Osteocyte (in vitro differentiated cells): Measurements from ENCODE around the gene NHSL2. TPM values are rescaled to one million over a fixed set of nuclear protein-coding genes. Genes with fewer than 3 reads are reported as not detected.
"Not testable (repeated sequence)": the region's sequence is repeated elsewhere in the genome, so short reads cannot be mapped to it uniquely, and the experiment has no call there.

Experiments used
- DNase-seq: peaks from one replicate; pipeline ENCODE4 v3.0.0; 2021; ENCODE audit warnings: mixed read lengths; ENCODE audit not compliant: unreplicated experiment; ENCODE audit errors: extremely low spot score
- H3K27ac Mint-ChIP-seq: one replicate; pipeline ENCODE4 v1.8.0; 2021; ENCODE audit warnings: mild to moderate bottlenecking, mixed read lengths; ENCODE audit not compliant: unreplicated experiment
- H3K27me3 Mint-ChIP-seq: one replicate; pipeline ENCODE4 v1.8.0; 2021; ENCODE audit warnings: mixed read lengths; ENCODE audit not compliant: unreplicated experiment
- H3K36me3 Mint-ChIP-seq: one replicate; pipeline ENCODE4 v1.8.0; 2021; ENCODE audit warnings: mixed read lengths; ENCODE audit not compliant: unreplicated experiment
- H3K4me1 Mint-ChIP-seq: one replicate; pipeline ENCODE4 v1.8.0; 2021; ENCODE audit warnings: mixed read lengths; ENCODE audit not compliant: unreplicated experiment
- H3K4me3 Mint-ChIP-seq: one replicate; pipeline ENCODE4 v1.8.0; 2021; ENCODE audit warnings: mild to moderate bottlenecking, moderate library complexity, mixed read lengths; ENCODE audit not compliant: unreplicated experiment
- H3K9me3 Mint-ChIP-seq: one replicate; pipeline ENCODE4 v1.8.0; 2021; ENCODE audit warnings: mixed read lengths; ENCODE audit not compliant: unreplicated experiment
- total RNA-seq: library from RNA; stranded (reverse); gene quantifications from 2 replicates; pipeline ENCODE4 v1.2.1, GENCODE V29; 2021
- TF ChIP-seq, protein P1 (sequence below): fragments of 200-600 bp; sonication (generic); IDR thresholded peaks from 2 replicates; pipeline ENCODE4 v1.5.0; 2021; ENCODE audit warnings: antibody characterized with exemption, mild to moderate bottlenecking, moderate library complexity

Gene NHSL2
- total RNA-seq, 1 donor from 2014 or later = 7.3 TPM

DNA sequence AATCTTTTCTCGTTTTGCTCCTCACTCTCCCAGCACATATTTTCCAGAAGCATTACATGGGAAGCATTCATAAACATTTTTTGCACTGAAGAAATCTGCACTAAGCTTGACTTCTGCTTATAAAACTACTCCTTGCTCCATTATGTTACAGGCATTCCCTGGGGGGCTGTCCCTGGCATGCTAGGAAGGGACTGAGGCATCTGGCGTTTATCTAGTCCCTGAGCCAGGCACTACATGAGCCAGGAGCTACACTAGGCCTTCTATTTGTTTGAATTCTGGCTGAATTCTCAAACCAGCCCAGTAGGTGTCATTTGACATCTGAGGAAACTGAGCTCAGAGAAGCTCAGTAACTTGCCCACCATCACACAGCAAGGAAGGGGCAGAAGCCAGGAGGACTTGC, 43.3 kb downstream of the NHSL2 start:
- Mint-ChIP-seq H3K9me3 (no peaks in the 10 kb centered on the region), H3K27me3 (no peaks in the 10 kb centered on the region), H3K4me1 (peaks cover 30% of the 10 kb centered on the region), H3K27ac (peak overlapping the region; percentile 40), H3K4me3 (no peak overlapping the region), H3K36me3 (no peaks in the 10 kb centered on the region)
- TF ChIP-seq, protein P1, sequence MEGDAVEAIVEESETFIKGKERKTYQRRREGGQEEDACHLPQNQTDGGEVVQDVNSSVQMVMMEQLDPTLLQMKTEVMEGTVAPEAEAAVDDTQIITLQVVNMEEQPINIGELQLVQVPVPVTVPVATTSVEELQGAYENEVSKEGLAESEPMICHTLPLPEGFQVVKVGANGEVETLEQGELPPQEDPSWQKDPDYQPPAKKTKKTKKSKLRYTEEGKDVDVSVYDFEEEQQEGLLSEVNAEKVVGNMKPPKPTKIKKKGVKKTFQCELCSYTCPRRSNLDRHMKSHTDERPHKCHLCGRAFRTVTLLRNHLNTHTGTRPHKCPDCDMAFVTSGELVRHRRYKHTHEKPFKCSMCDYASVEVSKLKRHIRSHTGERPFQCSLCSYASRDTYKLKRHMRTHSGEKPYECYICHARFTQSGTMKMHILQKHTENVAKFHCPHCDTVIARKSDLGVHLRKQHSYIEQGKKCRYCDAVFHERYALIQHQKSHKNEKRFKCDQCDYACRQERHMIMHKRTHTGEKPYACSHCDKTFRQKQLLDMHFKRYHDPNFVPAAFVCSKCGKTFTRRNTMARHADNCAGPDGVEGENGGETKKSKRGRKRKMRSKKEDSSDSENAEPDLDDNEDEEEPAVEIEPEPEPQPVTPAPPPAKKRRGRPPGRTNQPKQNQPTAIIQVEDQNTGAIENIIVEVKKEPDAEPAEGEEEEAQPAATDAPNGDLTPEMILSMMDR = no peak
- DNase-seq = no peak

DNA sequence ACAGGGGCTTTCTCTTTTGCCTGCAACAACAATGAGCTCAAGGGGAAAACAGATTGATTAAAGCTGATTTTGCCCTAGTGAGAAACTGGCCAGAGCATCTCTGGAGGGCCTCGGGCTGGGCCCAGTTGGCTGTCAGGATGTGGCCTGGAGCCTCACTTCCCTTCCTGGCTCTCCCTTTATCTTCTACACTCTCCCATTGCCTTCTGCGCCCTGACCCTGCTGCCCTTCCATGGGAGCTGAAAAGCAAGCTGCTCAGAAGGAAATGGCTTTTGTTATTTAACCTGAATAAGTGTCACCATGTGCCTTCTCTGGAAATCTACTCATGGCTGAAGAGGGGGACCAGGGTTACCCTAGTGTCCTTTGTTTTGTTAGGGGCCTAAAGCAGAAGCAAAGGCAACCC, 43.8 kb downstream of the NHSL2 start:
- Mint-ChIP-seq H3K36me3 (no peaks in the 10 kb centered on the region), H3K4me1 (peaks cover 30% of the 10 kb centered on the region)

DNA sequence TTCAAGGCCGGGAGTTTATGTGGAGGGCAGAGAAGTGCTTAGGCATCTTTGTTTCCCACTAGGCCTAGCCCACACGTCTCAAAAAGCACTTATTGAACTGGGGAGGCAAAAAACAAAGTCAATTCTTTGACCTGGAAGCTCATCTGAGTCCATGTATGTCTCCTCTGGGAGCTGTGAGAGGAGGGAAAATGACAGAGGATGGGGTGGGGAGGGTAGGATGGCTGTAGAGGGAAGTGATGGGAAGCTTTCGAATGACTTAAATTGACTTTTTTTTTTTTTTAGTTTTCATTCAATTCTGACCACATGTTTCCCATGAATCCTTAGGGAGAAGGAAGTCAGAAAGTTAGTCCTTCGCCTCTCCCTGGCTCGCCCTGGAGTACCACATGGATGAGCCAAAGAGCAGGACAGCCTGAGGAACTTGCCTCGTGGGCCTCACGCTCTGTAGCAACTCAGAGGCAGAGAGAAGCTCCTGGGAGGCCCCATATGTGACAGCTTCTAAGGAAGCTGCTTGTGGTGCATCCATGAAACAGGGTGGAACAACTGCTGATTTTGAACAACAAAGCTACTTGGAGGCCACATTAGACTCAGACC, 45.0 kb downstream of the NHSL2 start:
- Mint-ChIP-seq H3K27me3 (no peaks in the 10 kb centered on the region), H3K4me1 (peaks cover 32% of the 10 kb centered on the region), H3K9me3 (peaks cover 6% of the 10 kb centered on the region), H3K36me3 (no peaks in the 10 kb centered on the region), H3K27ac (no peak overlapping the region), H3K4me3 (no peak overlapping the region)
- no peak for DNase-seq
- TF ChIP-seq, protein P1 = no peak

More for the DNA sequence above, 43.8 kb downstream of the NHSL2 start:
- H3K27ac Mint-ChIP-seq = no peak overlapping the region
- TF ChIP-seq, protein P1 = no peak
- DNase-seq = peak; percentile 64
- no peak overlapping the region for H3K4me3 Mint-ChIP-seq
- no peaks in the 10 kb centered on the region for H3K9me3 Mint-ChIP-seq
- no peaks in the 10 kb centered on the region for H3K27me3 Mint-ChIP-seq

DNA sequence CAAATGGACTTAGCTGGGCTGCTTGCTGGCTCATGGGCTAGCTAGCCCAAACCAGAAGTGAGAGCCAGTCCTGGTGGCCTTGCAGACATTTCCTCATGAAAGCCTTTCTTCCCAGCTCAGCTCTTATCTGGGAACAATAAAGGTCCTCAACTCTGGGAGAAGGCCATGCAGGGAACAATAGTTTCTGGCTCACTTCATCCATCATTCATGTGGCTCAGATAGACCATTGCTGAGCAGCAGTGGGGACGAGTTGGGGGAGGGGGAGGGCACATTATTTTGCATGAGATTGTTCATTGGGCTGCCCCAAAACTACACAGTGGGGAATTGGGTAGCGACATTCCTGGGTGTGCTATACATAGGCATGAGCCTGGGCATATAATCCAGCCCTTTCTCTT, 47.6 kb downstream of the NHSL2 start:
- TF ChIP-seq, protein P1 = no peak
- H3K4me3 Mint-ChIP-seq = no peak overlapping the region
- H3K9me3 Mint-ChIP-seq = peaks cover 10% of the 10 kb centered on the region

DNA sequence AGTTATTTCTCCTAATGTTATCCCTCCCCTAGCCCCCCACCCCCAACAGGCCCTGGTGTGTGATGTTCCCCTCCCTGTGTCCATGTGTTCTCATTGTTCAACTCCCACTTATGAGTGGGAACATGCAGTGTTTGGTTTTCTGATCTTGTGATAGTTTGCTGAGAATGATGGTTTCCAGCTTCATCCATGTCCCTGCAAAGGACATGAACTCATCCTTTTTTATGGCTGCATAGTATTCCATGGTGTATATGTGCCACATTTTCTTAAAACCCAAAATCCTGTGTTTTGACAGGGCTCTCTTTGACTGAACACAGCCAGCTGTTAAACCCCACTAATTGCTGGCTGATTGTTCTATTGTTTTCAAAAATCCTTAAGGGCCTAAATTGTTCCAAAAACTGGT, 53.5 kb downstream of the NHSL2 start:
- H3K27ac Mint-ChIP-seq, H3K27me3 Mint-ChIP-seq, H3K4me1 Mint-ChIP-seq, DNase-seq, H3K4me3 Mint-ChIP-seq, H3K36me3 Mint-ChIP-seq: not testable (repeated sequence)
- peaks cover 27% of the 10 kb centered on the region for H3K9me3 Mint-ChIP-seq

More for the DNA sequence above, 47.6 kb downstream of the NHSL2 start:
- DNase-seq = peak; percentile 56
- Mint-ChIP-seq H3K36me3 (no peaks in the 10 kb centered on the region), H3K27ac (peak overlapping the region; percentile 69), H3K4me1 (peaks cover 32% of the 10 kb centered on the region), H3K27me3 (no peaks in the 10 kb centered on the region)
